HG02759 (cell line): ENCODE results near the gene PLXNB3.
"Not testable (repeated sequence)": the region's sequence is repeated elsewhere in the genome, so short reads cannot be mapped to it uniquely, and the experiment has no call there.

Experiments
- ATAC-seq: cut with Tn5 transposase; IDR thresholded peaks from one replicate; pipeline ENCODE4 v1.9.1; 2021; ENCODE audit warnings: mild to moderate bottlenecking, moderate library complexity; ENCODE audit not compliant: unreplicated experiment

PLXNB3 gene

DNA sequence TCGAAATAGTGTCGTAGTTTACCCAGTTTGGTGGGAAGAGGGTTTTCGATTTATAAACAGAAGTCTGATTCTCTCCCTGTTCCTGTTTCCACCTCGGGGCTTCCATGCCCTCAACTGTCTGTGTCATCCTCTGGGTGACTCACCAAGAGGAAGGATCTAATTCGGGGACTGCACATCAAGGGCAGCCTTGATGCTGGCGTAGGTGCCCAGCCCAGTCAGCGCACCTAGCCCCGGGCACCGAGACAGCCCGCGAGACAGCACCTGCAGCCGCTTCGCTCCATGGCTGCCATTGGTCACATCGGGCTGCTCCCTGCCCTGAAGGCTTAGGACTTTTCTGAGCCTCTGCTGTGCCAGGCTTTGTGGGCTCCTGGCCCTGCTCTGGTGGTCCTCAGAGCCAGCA is 31.6 kb upstream of the PLXNB3 start:
- no peak for ATAC-seq

DNA sequence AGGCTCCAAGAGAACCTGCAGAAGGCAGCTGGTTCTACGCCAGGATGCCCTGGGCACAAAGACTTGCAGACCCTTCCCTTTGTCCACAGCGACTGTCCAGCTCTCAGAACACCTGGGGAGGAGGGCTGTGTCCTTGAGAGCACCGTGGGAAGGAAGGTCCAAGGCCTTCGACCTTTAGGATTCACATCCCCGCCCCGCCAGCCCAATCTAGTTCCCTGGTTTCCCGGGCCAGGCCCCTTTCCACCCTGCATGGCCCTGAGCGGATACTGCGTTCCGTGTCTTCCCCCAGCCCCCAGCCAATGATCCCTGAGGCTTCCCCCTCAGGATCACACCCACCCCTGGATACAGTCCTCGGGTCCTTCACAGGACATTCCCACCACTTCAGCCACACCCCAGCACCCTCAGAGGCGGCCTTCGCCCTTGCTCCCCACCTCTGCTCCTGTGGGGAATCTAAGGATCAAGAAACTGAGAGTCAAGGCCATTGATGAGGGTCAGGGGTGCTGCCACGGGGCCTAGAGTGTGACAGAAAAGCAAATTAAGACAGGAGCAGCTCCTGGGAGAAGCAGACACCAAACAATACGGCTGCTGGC is 30.3 kb upstream of the PLXNB3 start:
- ATAC-seq: no peak

DNA sequence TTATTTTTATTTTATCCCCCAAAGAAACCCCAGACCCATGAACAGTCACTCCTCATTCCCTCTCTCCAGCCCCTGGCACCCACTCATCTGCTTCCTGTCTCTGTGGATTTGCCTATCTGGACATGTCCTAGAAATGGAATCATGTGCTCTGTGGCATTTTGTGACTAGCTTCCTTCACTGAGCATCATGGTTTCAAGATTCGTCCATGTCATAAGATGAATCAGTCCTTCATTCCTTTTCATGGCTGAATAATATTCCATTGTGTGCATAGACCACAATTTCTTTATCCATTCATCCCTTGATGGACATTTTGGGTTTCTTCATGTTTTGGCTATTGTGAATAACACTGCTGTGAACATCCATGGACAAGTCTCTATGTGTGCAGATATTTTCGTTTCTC is 29.2 kb upstream of the PLXNB3 start:
- no peak for ATAC-seq

DNA sequence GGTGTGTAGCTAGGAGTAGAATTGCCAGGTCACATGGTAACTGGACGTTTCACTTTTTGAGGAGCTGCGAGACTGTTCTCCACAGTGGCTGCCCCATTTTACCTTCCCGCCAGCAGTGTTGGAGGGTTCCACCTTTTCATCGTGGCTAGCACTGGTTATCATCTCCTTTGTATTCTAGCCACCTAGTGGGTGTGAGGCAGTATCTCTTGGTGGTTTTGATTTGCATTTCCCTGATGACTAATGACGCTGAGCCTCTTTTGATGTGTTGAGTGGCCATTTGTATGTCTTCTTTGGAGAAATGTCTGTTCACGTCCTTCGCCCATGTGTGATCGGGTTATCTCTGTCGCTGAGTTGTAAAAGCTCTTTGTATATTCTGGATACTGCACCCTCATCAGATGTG is 28.8 kb upstream of the PLXNB3 start:
- ATAC-seq: no peak

DNA sequence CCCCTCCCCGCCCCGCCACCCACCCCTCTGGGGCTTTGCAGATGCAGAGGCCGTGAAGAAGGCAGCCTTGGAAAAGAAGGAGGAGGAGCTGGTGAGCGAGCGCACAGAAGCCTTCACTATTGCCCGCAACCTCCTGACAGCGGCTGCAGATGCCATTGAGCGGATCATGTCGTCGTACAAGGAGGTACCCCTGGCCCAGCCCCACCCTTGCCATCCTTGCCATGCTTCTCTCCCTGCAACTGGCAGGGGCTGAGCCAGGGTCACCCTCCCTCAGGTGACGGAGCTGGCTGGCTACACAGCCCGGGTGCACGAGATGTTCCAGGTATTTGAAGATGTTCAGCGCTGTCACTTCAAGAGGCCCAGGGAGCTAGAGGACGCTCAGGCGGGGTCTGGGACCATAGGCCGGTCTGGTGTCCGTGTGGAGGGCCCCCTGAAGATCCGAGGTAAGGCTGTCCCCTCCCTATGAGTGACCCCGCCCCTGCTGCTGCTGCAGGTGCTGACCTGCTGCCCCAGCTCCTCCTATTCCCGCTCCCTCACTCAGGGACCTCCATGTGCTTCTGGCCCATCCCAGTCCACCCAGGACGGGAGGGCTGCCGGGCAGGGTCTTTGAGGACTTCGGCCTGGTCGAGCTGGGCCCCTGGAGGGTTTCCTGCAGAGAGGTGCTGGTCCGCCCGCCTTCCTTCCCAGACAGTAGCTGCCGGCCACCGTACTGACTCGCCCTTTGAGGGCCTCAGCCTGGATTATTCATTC is 27.8 kb upstream of the PLXNB3 start:
- ATAC-seq: no peak

DNA sequence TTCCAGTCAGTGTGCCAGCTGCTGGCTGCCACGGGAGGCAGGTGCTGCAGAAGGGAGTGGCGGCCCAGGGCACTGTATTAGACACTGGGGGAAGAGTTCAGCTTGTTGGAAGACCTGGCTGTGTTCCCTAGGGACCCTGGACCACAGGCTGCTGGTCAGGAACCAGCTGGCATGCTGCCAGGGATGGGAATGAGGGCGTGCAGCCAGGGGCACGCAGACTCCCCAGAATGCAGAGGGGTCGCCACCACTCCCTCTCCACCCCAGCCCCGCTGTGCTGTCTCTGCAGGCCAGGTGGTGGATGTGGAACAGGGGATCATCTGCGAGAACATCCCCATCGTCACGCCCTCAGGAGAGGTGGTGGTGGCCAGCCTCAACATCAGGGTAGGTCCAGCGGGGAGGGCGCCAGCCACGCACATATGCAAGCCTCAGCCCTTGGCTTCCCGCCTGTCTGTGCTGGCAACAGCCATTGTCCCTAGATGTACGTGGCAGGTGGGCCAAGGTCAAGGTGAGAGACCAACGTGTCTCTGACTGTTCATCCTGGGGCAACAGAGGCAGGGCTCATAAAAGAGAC is 27.1 kb upstream of the PLXNB3 start:
- ATAC-seq: no peak

DNA sequence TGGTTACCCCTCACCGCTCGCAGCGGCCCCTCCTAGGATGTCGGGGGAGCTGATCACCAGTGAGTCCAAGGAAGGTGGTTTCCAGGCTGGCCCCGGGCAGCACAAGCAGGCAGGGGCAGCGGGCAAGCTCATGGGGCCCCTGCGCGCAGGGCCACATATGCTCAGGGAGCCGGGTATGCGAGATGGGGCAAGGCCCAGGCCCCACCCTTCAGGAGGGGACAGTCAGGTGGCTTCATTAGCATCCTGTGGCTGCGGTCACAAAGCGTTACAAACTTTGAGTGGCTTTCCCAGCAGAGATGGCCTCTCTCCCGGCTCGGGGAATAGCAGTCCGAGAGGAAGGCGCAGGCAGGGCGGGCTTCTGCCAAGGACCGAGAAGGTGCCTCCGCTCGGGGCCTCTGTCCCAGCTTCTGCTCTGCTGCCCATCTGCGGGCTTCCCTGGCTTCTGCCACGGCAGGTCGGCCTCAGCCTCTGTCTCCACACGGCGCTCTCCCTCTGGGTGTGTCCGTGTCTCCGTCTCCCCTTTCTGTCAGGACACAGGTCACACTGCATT is 25.9 kb upstream of the PLXNB3 start:
- no peak for ATAC-seq

DNA sequence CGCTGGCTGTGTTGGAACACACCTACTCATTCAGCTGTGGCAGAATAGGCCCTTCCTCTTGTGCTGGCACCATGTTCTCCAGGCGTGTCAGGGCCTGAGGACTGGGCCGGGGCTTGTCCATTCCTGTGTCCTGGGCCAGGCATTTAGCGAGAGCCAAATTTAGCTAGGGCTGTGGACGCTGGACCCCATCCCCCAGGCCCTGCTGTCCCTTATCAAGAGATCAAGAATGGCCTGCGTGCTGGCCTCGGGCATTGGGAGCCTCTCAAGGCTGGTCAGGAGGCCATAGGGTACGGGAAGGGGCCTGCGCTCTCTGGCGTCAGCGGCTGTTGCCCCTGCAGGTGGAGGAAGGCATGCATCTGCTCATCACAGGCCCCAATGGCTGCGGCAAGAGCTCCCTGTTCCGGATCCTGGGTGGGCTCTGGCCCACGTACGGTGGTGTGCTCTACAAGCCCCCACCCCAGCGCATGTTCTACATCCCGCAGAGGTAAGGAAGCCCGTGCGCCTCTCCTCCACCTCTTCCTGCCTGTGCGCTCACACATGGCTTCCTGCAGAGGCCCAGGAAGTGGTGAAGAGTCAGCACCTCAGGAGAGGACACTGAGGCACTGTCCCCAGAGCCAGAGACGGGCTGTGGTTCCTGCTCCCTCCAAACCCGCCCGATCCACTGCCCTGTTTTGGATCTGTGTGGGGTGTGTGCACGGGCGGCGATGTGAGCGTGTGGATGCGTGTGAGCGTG is 24.1 kb upstream of the PLXNB3 start:
- ATAC-seq: no peak

DNA sequence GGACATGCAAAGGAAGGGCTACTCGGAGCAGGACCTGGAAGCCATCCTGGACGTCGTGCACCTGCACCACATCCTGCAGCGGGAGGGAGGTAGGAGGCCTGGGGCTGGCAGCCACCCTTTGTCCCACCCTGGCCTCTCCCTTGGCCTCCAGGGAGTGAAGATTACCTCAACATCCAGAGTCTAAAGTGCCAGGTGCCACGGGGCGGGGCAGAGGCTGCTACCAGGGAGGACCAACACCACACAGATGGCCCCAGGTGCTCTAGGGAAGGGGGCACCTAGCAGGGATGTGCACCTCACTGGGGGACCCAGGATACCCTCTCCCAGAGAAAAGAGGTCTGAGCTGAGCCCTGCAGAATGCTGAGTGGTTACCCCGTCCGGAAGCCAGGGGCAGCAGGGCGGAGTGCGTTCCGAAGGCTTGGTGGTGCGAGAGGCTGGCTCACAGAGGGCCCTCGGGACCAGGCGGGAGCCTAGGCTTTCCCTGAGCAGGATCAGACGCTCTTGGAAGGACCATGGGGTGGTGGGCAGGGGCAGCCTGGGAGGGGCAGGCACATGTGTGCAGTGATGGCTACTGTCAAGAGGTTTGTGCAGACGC is 23.3 kb upstream of the PLXNB3 start:
- no peak for ATAC-seq

DNA sequence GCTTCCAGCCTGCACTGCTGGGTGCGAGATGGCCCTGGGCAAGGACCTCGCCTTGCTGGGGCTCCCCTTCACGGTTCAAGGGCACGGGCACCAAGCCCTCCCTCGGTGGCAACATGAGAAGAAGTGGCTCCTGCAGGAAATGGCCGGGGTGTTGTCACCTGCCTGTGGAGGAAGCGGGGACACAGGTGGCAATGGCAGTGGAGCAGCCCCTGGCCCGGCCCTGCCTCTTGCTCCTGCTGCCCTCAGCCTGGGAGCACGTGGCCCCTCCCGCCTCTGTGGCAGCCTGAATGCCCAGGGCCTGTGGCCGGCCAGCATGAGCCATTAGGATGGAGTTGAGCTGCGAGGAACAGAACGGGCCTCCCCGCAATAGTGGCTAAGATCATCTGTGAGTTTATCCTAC is 22.6 kb upstream of the PLXNB3 start:
- ATAC-seq: no peak

DNA sequence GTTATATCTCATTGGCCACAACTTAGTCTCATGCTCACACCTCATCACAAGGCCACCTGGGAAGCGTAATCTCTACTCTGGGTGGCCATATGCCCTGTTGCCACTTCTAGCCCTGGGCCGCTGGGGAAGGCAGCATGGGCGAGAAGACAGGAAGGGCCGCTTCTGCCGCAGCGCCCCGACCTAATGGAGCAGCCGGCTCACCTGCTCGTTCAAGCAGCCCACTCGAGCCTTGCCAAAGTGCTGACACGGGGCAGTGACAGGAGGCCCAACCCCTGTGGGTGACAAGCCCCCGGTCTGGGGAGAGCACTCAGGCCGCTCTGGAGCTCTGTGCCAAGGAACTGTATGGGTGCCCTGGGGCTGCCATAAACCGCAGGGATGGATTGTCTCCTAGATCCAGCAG is 21.9 kb upstream of the PLXNB3 start:
- ATAC-seq: not testable (repeated sequence)

DNA sequence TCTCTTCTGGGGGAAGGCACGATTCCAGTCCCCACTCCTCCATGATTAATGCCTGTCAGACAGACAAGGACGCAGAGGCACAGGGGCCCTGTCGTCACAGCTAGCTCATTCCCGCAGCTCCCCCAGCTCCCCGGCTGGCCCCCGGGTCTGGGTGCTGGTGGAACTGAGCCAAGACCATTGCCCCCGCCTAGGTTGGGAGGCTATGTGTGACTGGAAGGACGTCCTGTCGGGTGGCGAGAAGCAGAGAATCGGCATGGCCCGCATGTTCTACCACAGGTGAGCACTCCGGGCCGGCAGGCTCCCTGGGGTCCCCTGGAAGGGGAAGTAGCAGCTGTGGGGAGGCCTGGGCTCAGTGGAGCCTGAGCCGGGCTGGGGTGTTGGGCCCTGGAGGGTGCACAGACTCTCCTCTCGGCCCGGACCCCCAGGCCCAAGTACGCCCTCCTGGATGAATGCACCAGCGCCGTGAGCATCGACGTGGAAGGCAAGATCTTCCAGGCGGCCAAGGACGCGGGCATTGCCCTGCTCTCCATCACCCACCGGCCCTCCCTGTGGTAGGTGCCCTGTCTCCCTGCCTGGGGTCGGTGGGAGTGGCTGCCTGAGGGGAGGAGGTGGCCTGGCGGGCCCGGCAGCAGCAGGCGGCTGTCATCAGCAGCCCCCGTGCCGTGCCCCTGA is 21.1 kb upstream of the PLXNB3 start:
- ATAC-seq: not testable (repeated sequence)

DNA sequence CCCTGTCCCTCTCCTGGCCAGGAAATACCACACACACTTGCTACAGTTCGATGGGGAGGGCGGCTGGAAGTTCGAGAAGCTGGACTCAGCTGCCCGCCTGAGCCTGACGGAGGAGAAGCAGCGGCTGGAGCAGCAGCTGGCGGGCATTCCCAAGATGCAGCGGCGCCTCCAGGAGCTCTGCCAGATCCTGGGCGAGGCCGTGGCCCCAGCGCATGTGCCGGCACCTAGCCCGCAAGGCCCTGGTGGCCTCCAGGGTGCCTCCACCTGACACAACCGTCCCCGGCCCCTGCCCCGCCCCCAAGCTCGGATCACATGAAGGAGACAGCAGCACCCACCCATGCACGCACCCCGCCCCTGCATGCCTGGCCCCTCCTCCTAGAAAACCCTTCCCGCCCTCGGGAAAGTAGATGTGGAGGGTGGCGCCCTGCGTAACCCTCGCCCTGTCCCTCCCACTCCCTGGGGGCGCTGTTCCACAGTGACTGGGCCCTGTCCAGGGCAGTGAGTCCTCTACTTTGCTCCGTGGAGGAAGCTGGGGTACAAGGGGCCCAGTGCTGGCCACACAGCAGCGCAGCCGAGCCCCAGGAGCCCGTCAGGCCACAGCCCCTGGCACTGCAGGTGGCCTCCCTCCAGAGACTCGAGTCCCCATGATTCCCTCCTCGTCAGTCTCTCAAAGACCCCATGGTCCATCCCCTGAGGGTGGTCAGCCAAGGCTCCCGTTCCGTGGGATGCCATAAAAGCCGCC is 20.4 kb upstream of the PLXNB3 start:
- ATAC-seq: not testable (repeated sequence)

DNA sequence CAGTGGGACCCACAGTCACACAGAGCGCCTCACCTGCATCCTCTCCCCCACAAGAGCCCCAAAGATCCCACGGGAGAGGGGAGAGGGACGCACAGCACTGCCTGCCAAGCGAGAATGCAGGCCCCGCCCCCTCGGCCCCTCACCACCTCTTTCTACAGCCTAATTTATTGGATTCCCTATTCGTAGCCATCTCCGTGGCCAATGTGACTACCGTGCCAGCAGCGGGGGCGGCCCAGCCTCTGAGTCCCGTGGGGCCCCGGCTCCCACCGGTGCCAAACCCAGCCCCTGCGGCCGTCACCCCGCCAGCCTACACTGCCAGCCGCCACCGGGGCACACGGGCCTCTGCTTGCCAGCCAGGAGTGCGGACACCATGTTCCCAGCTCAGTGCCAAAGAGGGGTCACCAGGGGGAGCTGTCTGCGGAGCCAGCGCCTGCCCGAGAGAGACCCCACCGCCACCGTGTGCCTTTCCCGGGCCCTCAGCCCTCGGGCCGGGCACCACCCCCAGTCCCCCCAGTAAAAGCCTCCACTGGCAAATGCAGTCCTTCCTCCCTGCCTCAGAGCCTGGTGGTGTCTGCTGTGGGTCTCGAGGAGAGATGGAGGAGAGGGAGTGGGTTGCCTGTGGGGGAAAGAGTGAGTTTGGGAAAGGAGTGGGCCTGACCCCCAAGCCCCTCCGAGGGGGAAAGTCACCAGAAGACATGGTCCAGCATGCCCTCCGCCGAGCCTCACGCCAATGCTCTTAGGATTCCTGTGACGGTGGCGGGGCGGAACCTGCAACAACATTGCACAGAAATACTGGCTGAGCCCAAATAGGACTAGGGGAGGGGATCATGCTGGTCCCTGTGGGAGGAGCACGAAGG is 19.6 kb upstream of the PLXNB3 start:
- no peak for ATAC-seq

DNA sequence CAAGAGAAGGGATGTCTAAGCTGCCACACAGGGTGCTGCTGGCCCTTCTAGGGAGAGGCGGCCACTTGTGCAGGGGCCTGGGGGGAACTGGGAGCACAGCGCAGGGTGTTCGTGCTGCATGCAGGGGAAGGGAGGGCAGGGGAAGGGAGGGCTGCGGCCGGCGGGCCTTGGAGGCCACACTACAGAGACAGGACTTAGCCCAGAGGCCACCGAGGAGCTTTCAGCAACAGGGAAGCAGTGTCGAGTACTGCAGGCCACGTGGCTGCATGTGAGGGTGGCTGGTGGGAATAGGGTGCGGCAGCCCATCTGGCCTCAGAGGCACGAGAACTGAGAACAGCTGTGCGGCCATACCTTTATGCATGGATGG is 19.0 kb upstream of the PLXNB3 start:
- ATAC-seq: not testable (repeated sequence)

DNA sequence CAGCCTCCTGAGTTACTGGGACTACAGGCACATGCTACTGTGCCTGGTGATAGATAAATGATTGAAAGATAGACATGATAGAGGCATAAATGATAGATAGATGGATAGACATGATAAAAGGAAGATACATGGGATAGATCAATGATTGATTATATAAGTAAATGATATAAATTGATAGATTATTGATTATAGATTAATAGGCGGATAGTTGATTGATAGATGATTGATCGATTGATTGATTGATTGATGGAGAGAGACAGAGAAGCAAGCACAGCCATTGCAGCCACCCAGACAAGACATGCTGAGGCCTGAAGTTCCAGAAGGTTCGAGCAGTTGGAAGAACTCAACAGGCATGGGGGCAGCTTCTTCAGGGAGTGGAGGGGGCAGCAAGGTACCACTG is 17.7 kb upstream of the PLXNB3 start:
- no peak for ATAC-seq

DNA sequence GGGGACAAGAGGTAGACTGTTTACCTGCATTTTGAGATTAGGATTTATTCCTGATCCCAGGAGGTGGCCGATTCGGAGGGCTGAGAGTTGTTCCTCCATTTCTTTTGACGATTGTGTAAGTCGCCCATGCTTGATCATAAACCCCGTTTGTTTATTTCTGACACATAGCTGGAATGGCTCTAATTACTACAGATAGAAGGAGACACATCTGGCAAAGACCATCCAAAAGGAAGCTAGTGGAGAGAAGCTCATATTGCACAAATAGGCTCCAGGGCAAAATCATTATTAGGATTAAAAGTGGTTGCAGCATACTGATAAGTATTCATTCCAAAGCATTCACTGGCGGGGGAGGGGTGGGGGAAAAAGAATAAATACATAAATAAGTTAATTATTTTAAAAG is 17.1 kb upstream of the PLXNB3 start:
- ATAC-seq: not testable (repeated sequence)

DNA sequence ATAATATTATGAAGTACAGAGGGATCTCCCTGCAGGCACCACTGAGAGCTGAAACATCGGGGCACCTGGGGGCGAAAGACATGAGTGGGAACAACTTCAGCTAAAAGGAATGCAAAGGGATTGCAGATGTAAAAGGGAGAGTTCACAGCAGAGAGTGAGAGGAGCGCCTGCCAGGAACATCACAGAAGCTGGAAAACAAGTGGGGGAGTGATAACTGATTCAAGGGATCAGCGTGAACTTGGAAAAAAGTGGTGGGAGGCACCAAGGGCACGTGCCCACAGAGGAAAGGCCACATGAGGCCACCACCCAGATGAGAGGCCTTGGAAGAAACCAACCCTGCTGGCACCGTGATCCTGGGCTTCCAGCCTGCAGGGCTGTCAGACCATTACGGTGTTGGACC is 15.0 kb upstream of the PLXNB3 start:
- ATAC-seq: not testable (repeated sequence)
